ENCODE results near the gene MPDZ.

Gene MPDZ

DNA sequence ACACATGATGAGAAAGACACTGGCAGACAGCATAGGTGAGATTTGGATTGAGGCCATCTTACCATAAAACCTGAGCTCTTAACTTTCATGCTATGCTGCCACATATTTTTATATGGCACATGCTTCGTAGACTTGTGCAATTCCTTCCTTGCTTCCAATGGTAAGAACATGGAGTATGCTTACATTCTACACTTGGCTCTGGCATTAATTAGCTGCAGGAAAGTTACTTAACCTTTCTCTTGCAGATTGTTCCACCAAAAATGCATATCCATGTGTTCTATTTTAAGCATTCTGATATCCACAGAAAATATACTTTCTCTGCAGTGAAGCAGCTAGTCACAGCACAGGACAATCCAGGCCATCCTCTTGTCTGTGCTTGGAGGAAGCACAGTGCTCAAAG lies 119.4 kb downstream of the MPDZ start:
- no peaks in the 10 kb centered on the region for H3K9me3 ChIP-seq (ENCODE audit: insufficient read depth, low read length)
- H2AFZ ChIP-seq (ENCODE audit: low read depth, low read length, severe bottlenecking) = no peak overlapping the region
- no peak overlapping the region for H3K9ac ChIP-seq (ENCODE audit: low read length)
- no peak overlapping the region for H3K4me2 ChIP-seq (ENCODE audit: low read depth, low read length, poor library complexity, severe bottlenecking)
- H3K4me3 ChIP-seq (ENCODE audit: insufficient read depth, low read length, poor library complexity, severe bottlenecking) = no peak overlapping the region
- H3K27ac ChIP-seq (ENCODE audit: low read depth, low read length) = no peak overlapping the region
- H4K20me1 ChIP-seq (ENCODE audit: low read depth, low read length) = no peaks in the 10 kb centered on the region
- H3K79me2 ChIP-seq (ENCODE audit: insufficient read depth, low read length) = no peaks in the 10 kb centered on the region
- H3K27me3 ChIP-seq (ENCODE audit: low read length) = no peaks in the 10 kb centered on the region
- no peaks in the 10 kb centered on the region for H3F3A ChIP-seq (ENCODE audit: insufficient read depth)
- H3K36me3 ChIP-seq (ENCODE audit: low read length) = no peaks in the 10 kb centered on the region
- H3K9me2 ChIP-seq (replicated peaks; ENCODE audit: insufficient read depth, low read length) = no peaks in the 10 kb centered on the region
- TF ChIP-seq, protein P1, sequence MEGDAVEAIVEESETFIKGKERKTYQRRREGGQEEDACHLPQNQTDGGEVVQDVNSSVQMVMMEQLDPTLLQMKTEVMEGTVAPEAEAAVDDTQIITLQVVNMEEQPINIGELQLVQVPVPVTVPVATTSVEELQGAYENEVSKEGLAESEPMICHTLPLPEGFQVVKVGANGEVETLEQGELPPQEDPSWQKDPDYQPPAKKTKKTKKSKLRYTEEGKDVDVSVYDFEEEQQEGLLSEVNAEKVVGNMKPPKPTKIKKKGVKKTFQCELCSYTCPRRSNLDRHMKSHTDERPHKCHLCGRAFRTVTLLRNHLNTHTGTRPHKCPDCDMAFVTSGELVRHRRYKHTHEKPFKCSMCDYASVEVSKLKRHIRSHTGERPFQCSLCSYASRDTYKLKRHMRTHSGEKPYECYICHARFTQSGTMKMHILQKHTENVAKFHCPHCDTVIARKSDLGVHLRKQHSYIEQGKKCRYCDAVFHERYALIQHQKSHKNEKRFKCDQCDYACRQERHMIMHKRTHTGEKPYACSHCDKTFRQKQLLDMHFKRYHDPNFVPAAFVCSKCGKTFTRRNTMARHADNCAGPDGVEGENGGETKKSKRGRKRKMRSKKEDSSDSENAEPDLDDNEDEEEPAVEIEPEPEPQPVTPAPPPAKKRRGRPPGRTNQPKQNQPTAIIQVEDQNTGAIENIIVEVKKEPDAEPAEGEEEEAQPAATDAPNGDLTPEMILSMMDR (IDR thresholded peaks at IDR 0.05; ENCODE audit: insufficient read depth, low read length, poor library complexity, severe bottlenecking) = no peak
- TF ChIP-seq EZH2phosphoT487 (conservative IDR thresholded peaks at IDR 0.05; ENCODE audit: low read length) = no peak

DNA sequence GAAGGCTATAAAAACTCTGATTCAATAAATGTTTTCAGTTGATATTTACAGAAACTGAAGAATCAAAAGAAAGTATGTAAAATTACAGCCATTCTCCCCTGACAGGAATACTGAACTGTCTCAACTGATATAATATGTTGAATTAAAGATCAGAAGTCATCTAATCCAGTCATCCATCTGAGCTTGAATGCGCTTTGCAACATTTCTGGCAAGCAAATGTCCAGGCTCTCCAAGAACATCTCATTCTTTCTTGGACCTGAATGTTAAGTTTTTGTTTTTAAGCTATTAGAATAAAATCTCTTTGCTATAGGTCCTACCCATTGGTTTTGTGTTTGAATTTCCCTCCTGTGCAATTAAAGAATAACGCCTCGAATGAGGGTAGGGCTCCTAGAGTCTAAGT lies 120.5 kb downstream of the MPDZ start:
- H3K27me3 ChIP-seq (ENCODE audit: low read length) = no peaks in the 10 kb centered on the region
- no peak overlapping the region for H3K9ac ChIP-seq (ENCODE audit: low read length)
- H3K4me3 ChIP-seq (ENCODE audit: insufficient read depth, low read length, poor library complexity, severe bottlenecking) = no peak overlapping the region
- H3K4me2 ChIP-seq (ENCODE audit: low read depth, low read length, poor library complexity, severe bottlenecking) = no peak overlapping the region
- no peaks in the 10 kb centered on the region for H3K9me3 ChIP-seq (ENCODE audit: insufficient read depth, low read length)
- H3K36me3 ChIP-seq (ENCODE audit: low read length) = no peaks in the 10 kb centered on the region
- no peaks in the 10 kb centered on the region for H3K9me2 ChIP-seq (replicated peaks; ENCODE audit: insufficient read depth, low read length)
- H3K79me2 ChIP-seq (ENCODE audit: insufficient read depth, low read length) = no peaks in the 10 kb centered on the region
- no peaks in the 10 kb centered on the region for H4K20me1 ChIP-seq (ENCODE audit: low read depth, low read length)
- H3F3A ChIP-seq (ENCODE audit: insufficient read depth) = no peaks in the 10 kb centered on the region
- H2AFZ ChIP-seq (ENCODE audit: low read depth, low read length, severe bottlenecking) = no peak overlapping the region
- H3K27ac ChIP-seq (ENCODE audit: low read depth, low read length) = no peak overlapping the region
- no peak for TF ChIP-seq EZH2phosphoT487 (conservative IDR thresholded peaks at IDR 0.05; ENCODE audit: low read length)
- TF ChIP-seq, protein P1 (IDR thresholded peaks at IDR 0.05; ENCODE audit: insufficient read depth, low read length, poor library complexity, severe bottlenecking) = no peak

DNA sequence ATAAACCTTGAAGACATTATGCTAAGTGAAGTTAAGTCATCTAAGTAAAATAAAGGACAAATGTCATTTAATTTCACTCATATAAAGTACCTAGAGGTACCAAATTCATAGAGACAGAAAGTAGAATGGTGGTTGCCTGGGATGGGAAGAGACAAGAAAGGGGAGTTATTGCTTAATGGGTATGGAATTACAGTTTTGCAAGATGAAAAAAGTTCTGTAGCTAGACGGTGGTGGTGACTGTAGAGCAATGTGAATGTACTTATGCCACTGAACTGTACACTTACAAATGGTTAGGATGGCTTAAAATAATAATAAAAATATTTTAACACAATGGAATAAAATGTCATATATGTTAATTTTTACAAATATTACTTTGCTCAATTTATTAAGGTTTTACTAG lies 128.0 kb downstream of the MPDZ start:
- TF ChIP-seq EZH2phosphoT487 (conservative IDR thresholded peaks at IDR 0.05; ENCODE audit: low read length) = no peak
- TF ChIP-seq, protein P1 (IDR thresholded peaks at IDR 0.05; ENCODE audit: insufficient read depth, low read length, poor library complexity, severe bottlenecking) = no peak
- H2AFZ ChIP-seq (ENCODE audit: low read depth, low read length, severe bottlenecking) = no peak overlapping the region
- H3F3A ChIP-seq (ENCODE audit: insufficient read depth) = no peaks in the 10 kb centered on the region
- no peak overlapping the region for H3K4me3 ChIP-seq (ENCODE audit: insufficient read depth, low read length, poor library complexity, severe bottlenecking)
- H3K9me3 ChIP-seq (ENCODE audit: insufficient read depth, low read length) = no peaks in the 10 kb centered on the region
- H3K36me3 ChIP-seq (ENCODE audit: low read length) = no peaks in the 10 kb centered on the region
- no peaks in the 10 kb centered on the region for H3K79me2 ChIP-seq (ENCODE audit: insufficient read depth, low read length)
- H3K27ac ChIP-seq (ENCODE audit: low read depth, low read length) = no peak overlapping the region
- H3K27me3 ChIP-seq (ENCODE audit: low read length) = no peaks in the 10 kb centered on the region
- no peaks in the 10 kb centered on the region for H3K9me2 ChIP-seq (replicated peaks; ENCODE audit: insufficient read depth, low read length)
- H3K4me2 ChIP-seq (ENCODE audit: low read depth, low read length, poor library complexity, severe bottlenecking) = no peak overlapping the region
- H4K20me1 ChIP-seq (ENCODE audit: low read depth, low read length) = no peaks in the 10 kb centered on the region
- H3K9ac ChIP-seq (ENCODE audit: low read length) = no peak overlapping the region

All from SU-DHL-6 (cell line).